ENCODE data around the gene LENG8.

LENG8 gene

DNA sequence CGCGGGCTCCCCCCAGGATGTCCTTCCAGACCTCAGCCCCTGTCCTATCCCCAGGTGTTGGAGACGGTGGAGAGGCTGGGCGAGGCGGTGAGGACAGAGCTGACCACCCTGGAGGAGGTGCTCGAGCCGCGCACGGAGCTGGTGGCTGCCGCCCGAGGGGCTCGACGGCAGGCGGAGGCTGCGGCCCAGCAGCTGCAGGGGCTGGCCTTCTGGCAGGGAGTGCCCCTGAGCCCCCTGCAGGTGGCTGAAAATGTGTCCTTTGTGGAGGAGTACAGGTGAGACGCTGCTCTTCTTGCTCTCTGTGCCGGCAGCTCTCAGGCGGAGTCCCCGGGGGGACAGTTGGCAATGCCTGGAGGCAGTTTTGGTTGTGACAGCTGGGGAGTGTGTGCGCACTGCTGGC is 26.9 kb upstream of the LENG8 start:
- TF ChIP-seq, protein P1, sequence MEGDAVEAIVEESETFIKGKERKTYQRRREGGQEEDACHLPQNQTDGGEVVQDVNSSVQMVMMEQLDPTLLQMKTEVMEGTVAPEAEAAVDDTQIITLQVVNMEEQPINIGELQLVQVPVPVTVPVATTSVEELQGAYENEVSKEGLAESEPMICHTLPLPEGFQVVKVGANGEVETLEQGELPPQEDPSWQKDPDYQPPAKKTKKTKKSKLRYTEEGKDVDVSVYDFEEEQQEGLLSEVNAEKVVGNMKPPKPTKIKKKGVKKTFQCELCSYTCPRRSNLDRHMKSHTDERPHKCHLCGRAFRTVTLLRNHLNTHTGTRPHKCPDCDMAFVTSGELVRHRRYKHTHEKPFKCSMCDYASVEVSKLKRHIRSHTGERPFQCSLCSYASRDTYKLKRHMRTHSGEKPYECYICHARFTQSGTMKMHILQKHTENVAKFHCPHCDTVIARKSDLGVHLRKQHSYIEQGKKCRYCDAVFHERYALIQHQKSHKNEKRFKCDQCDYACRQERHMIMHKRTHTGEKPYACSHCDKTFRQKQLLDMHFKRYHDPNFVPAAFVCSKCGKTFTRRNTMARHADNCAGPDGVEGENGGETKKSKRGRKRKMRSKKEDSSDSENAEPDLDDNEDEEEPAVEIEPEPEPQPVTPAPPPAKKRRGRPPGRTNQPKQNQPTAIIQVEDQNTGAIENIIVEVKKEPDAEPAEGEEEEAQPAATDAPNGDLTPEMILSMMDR (IDR thresholded peaks at IDR 0.05; ENCODE audit: insufficient read depth, low read length, poor library complexity, severe bottlenecking), result no peak
- no peak for TF ChIP-seq EZH2phosphoT487 (conservative IDR thresholded peaks at IDR 0.05; ENCODE audit: low read length)
- H3K4me2 ChIP-seq (ENCODE audit: low read depth, low read length, poor library complexity, severe bottlenecking), result no peak overlapping the region
- no peaks in the 10 kb centered on the region for H4K20me1 ChIP-seq (ENCODE audit: low read depth, low read length)
- H3K36me3 ChIP-seq (ENCODE audit: low read length), result no peaks in the 10 kb centered on the region
- no peak overlapping the region for H3K27ac ChIP-seq (ENCODE audit: low read depth, low read length)
- H3K9me3 ChIP-seq (ENCODE audit: insufficient read depth, low read length), result no peaks in the 10 kb centered on the region
- H3K79me2 ChIP-seq (ENCODE audit: insufficient read depth, low read length), result no peaks in the 10 kb centered on the region
- H2AFZ ChIP-seq (ENCODE audit: low read depth, low read length, severe bottlenecking), result no peak overlapping the region
- no peaks in the 10 kb centered on the region for H3K9me2 ChIP-seq (replicated peaks; ENCODE audit: insufficient read depth, low read length)
- H3K27me3 ChIP-seq (ENCODE audit: low read length), result no peaks in the 10 kb centered on the region
- no peak overlapping the region for H3K9ac ChIP-seq (ENCODE audit: low read length)
- H3K4me3 ChIP-seq (ENCODE audit: insufficient read depth, low read length, poor library complexity, severe bottlenecking), result no peak overlapping the region
- H3F3A ChIP-seq (ENCODE audit: insufficient read depth), result no peaks in the 10 kb centered on the region

- Histone ChIP-seq H3K4me3 (ENCODE audit: insufficient read depth, low read length, poor library complexity, severe bottlenecking) (no peak overlapping the region), H3K27me3 (ENCODE audit: low read length) (no peaks in the 10 kb centered on the region), H3K9ac (ENCODE audit: low read length) (no peak overlapping the region)
These were observed 24.8 kb upstream of the LENG8 start for GRCh38 chr19:54424201-54424600.

GRCh38 chr19:54424660-54425381 is 24.2 kb upstream of the LENG8 start:
- Histone ChIP-seq H3K9me3 (ENCODE audit: insufficient read depth, low read length) (no peaks in the 10 kb centered on the region), H3F3A (ENCODE audit: insufficient read depth) (no peaks in the 10 kb centered on the region), H3K36me3 (ENCODE audit: low read length) (no peaks in the 10 kb centered on the region), H3K4me3 (ENCODE audit: insufficient read depth, low read length, poor library complexity, severe bottlenecking) (no peak overlapping the region), H2AFZ (ENCODE audit: low read depth, low read length, severe bottlenecking) (no peak overlapping the region), H3K27me3 (ENCODE audit: low read length) (no peaks in the 10 kb centered on the region), H3K9me2 (replicated peaks; ENCODE audit: insufficient read depth, low read length) (no peaks in the 10 kb centered on the region), H3K9ac (ENCODE audit: low read length) (no peak overlapping the region), H3K4me2 (ENCODE audit: low read depth, low read length, poor library complexity, severe bottlenecking) (no peak overlapping the region), H3K27ac (ENCODE audit: low read depth, low read length) (no peak overlapping the region), H3K79me2 (ENCODE audit: insufficient read depth, low read length) (no peaks in the 10 kb centered on the region), H4K20me1 (ENCODE audit: low read depth, low read length) (no peaks in the 10 kb centered on the region)
- TF ChIP-seq EZH2phosphoT487 (conservative IDR thresholded peaks at IDR 0.05; ENCODE audit: low read length), result no peak
- TF ChIP-seq, protein P1 (IDR thresholded peaks at IDR 0.05; ENCODE audit: insufficient read depth, low read length, poor library complexity, severe bottlenecking), result no peak

More at GRCh38 chr19:54424201-54424600, 24.8 kb upstream of the LENG8 start:
- Histone ChIP-seq H3K79me2 (ENCODE audit: insufficient read depth, low read length) (no peaks in the 10 kb centered on the region), H3K36me3 (ENCODE audit: low read length) (no peaks in the 10 kb centered on the region), H3F3A (ENCODE audit: insufficient read depth) (no peaks in the 10 kb centered on the region), H3K27ac (ENCODE audit: low read depth, low read length) (no peak overlapping the region), H4K20me1 (ENCODE audit: low read depth, low read length) (no peaks in the 10 kb centered on the region), H3K9me3 (ENCODE audit: insufficient read depth, low read length) (no peaks in the 10 kb centered on the region), H3K9me2 (replicated peaks; ENCODE audit: insufficient read depth, low read length) (no peaks in the 10 kb centered on the region), H2AFZ (ENCODE audit: low read depth, low read length, severe bottlenecking) (no peak overlapping the region), H3K4me2 (ENCODE audit: low read depth, low read length, poor library complexity, severe bottlenecking) (no peak overlapping the region)
- TF ChIP-seq EZH2phosphoT487 (conservative IDR thresholded peaks at IDR 0.05; ENCODE audit: low read length), result no peak
- TF ChIP-seq, protein P1 (IDR thresholded peaks at IDR 0.05; ENCODE audit: insufficient read depth, low read length, poor library complexity, severe bottlenecking), result no peak

Measured in SU-DHL-6 (cell line).